ENCODE results near the gene TBC1D8. TPM values are rescaled to one million over a fixed set of nuclear protein-coding genes. Genes with fewer than 3 reads are reported as not detected.
"Not testable (repeated sequence)": the region's sequence is repeated elsewhere in the genome, so short reads cannot be mapped to it uniquely, and the experiment has no call there.

The TBC1D8 gene
- total RNA-seq, 2 experiments from 2014 or later: 0.79 to 1.4 TPM

GRCh38 chr2:101080211-101081068, 70.7 kb downstream of the TBC1D8 start:
- H3K27ac Mint-ChIP-seq: no peak overlapping the region
- ATAC-seq (ENCODE audit: low read depth) (no peak), DNase-seq (no peak)
- H3K36me3 Mint-ChIP-seq: no peaks in the 10 kb centered on the region
- no peaks in the 10 kb centered on the region for H3K4me1 Mint-ChIP-seq
- H3K9me3 Mint-ChIP-seq: no peaks in the 10 kb centered on the region
- H3K27me3 Mint-ChIP-seq: no peaks in the 10 kb centered on the region
- no peak overlapping the region for H3K4me3 Mint-ChIP-seq
- POLR2A ChIA-PET: no interaction called here

- no peak for DNase-seq
- H3K36me3 Mint-ChIP-seq: no peaks in the 10 kb centered on the region
- no peaks in the 10 kb centered on the region for H3K9me3 Mint-ChIP-seq
- ATAC-seq (ENCODE audit: low read depth): no peak
- no peaks in the 10 kb centered on the region for H3K27me3 Mint-ChIP-seq
- POLR2A ChIA-PET: no interaction called here
- no peaks in the 10 kb centered on the region for H3K4me1 Mint-ChIP-seq
- H3K4me3 Mint-ChIP-seq: no peak overlapping the region
- H3K27ac Mint-ChIP-seq: no peak overlapping the region
These were observed 74.6 kb downstream of the TBC1D8 start for GRCh38 chr2:101076581-101076980.

- no peaks in the 10 kb centered on the region for H3K36me3 Mint-ChIP-seq
- H3K4me3 Mint-ChIP-seq: no peak overlapping the region
- ATAC-seq (ENCODE audit: low read depth): no peak
- peaks cover 5% of the 10 kb centered on the region for H3K27me3 Mint-ChIP-seq
- no peak overlapping the region for H3K27ac Mint-ChIP-seq
- POLR2A ChIA-PET: no interaction called here
- no peaks in the 10 kb centered on the region for H3K4me1 Mint-ChIP-seq
- DNase-seq: no peak
- H3K9me3 Mint-ChIP-seq: no peaks in the 10 kb centered on the region
These were observed 86.2 kb downstream of the TBC1D8 start for GRCh38 chr2:101064868-101065549.

GRCh38 chr2:101064505-101064867, 86.7 kb downstream of the TBC1D8 start:
- peaks cover 5% of the 10 kb centered on the region for H3K27me3 Mint-ChIP-seq
- no peak overlapping the region for H3K4me3 Mint-ChIP-seq
- POLR2A ChIA-PET: no interaction called here

GRCh38 chr2:101064125-101064502, 87.1 kb downstream of the TBC1D8 start:
- POLR2A ChIA-PET: no interaction called here
- DNase-seq (no peak), ATAC-seq (ENCODE audit: low read depth) (no peak)
- Mint-ChIP-seq H3K4me1 (no peaks in the 10 kb centered on the region), H3K9me3 (no peaks in the 10 kb centered on the region), H3K27ac (no peak overlapping the region), H3K27me3 (peaks cover 5% of the 10 kb centered on the region), H3K4me3 (no peak overlapping the region), H3K36me3 (no peaks in the 10 kb centered on the region)

More at GRCh38 chr2:101064505-101064867, 86.7 kb downstream of the TBC1D8 start:
- H3K36me3 Mint-ChIP-seq: no peaks in the 10 kb centered on the region
- ATAC-seq (ENCODE audit: low read depth) (no peak), DNase-seq (no peak)
- H3K9me3 Mint-ChIP-seq: no peaks in the 10 kb centered on the region
- no peaks in the 10 kb centered on the region for H3K4me1 Mint-ChIP-seq
- H3K27ac Mint-ChIP-seq: no peak overlapping the region

- no peak for DNase-seq
- H3K9me3 Mint-ChIP-seq: no peaks in the 10 kb centered on the region
These were observed 87.6 kb downstream of the TBC1D8 start for GRCh38 chr2:101063352-101064124.

GRCh38 chr2:101058386-101058785, 92.8 kb downstream of the TBC1D8 start:
- POLR2A ChIA-PET: no interaction called here
- Mint-ChIP-seq H3K4me3 (no peak overlapping the region), H3K27me3 (peaks cover 5% of the 10 kb centered on the region), H3K27ac (no peak overlapping the region), H3K9me3 (no peaks in the 10 kb centered on the region), H3K36me3 (no peaks in the 10 kb centered on the region), H3K4me1 (no peaks in the 10 kb centered on the region)
- DNase-seq (no peak), ATAC-seq (ENCODE audit: low read depth) (no peak)

More at GRCh38 chr2:101063352-101064124, 87.6 kb downstream of the TBC1D8 start:
- H3K27me3 Mint-ChIP-seq: peaks cover 5% of the 10 kb centered on the region
- no peak overlapping the region for H3K27ac Mint-ChIP-seq
- no peaks in the 10 kb centered on the region for H3K4me1 Mint-ChIP-seq
- H3K4me3 Mint-ChIP-seq: no peak overlapping the region
- no peak for ATAC-seq (ENCODE audit: low read depth)
- POLR2A ChIA-PET: interaction anchor here (0.6 kb wide), 1 partner anchor 134 kb away, joined by 3 read pairs; no protein-coding TSS in a partner anchor
- no peaks in the 10 kb centered on the region for H3K36me3 Mint-ChIP-seq

- no peaks in the 10 kb centered on the region for H3K36me3 Mint-ChIP-seq
- no peak overlapping the region for H3K4me3 Mint-ChIP-seq
- H3K27me3 Mint-ChIP-seq: peaks cover 8% of the 10 kb centered on the region
- H3K4me1 Mint-ChIP-seq: no peaks in the 10 kb centered on the region
- H3K9me3 Mint-ChIP-seq: no peaks in the 10 kb centered on the region
- H3K27ac Mint-ChIP-seq: no peak overlapping the region
- POLR2A ChIA-PET: no interaction called here
- ATAC-seq (ENCODE audit: low read depth): no peak
- no peak for DNase-seq
These were observed 93.9 kb downstream of the TBC1D8 start for GRCh38 chr2:101057051-101057933.

GRCh38 chr2:101053117-101053516, 98.1 kb downstream of the TBC1D8 start:
- H3K9me3 Mint-ChIP-seq: no peaks in the 10 kb centered on the region
- peaks cover 4% of the 10 kb centered on the region for H3K27me3 Mint-ChIP-seq
- no peak overlapping the region for H3K27ac Mint-ChIP-seq
- no peaks in the 10 kb centered on the region for H3K4me1 Mint-ChIP-seq
- no peaks in the 10 kb centered on the region for H3K36me3 Mint-ChIP-seq
- H3K4me3 Mint-ChIP-seq: no peak overlapping the region
- no peak for DNase-seq
- POLR2A ChIA-PET: no interaction called here
- ATAC-seq (ENCODE audit: low read depth): no peak

- POLR2A ChIA-PET: no interaction called here
- ATAC-seq (ENCODE audit: low read depth) (no peak), DNase-seq (no peak)
- Mint-ChIP-seq H3K36me3 (no peaks in the 10 kb centered on the region), H3K4me1 (no peaks in the 10 kb centered on the region), H3K4me3 (no peak overlapping the region), H3K27me3 (peaks cover 4% of the 10 kb centered on the region), H3K9me3 (no peaks in the 10 kb centered on the region), H3K27ac (no peak overlapping the region)
These were observed 99.0 kb downstream of the TBC1D8 start for GRCh38 chr2:101052147-101052546.

GRCh38 chr2:101050886-101051285, 100.3 kb downstream of the TBC1D8 start:
- H3K9me3 Mint-ChIP-seq; H3K4me3 Mint-ChIP-seq; H3K27ac Mint-ChIP-seq; H3K4me1 Mint-ChIP-seq; DNase-seq; POLR2A ChIA-PET; H3K27me3 Mint-ChIP-seq; H3K36me3 Mint-ChIP-seq; ATAC-seq (ENCODE audit: low read depth): not testable (repeated sequence)

- ATAC-seq (ENCODE audit: low read depth): no peak
- H3K27ac Mint-ChIP-seq: no peak overlapping the region
- POLR2A ChIA-PET: no interaction called here
These were observed 102.4 kb downstream of the TBC1D8 start for GRCh38 chr2:101048756-101049155.

GRCh38 chr2:101047774-101048173, 103.4 kb downstream of the TBC1D8 start:
- Mint-ChIP-seq H3K4me3 (no peak overlapping the region), H3K27me3 (peaks cover 2% of the 10 kb centered on the region), H3K36me3 (no peaks in the 10 kb centered on the region), H3K27ac (no peak overlapping the region), H3K9me3 (no peaks in the 10 kb centered on the region), H3K4me1 (no peaks in the 10 kb centered on the region)
- no peak for DNase-seq
- no peak for ATAC-seq (ENCODE audit: low read depth)
- POLR2A ChIA-PET: no interaction called here

More at GRCh38 chr2:101048756-101049155, 102.4 kb downstream of the TBC1D8 start:
- H3K27me3 Mint-ChIP-seq: peaks cover 4% of the 10 kb centered on the region
- H3K4me1 Mint-ChIP-seq: no peaks in the 10 kb centered on the region
- H3K9me3 Mint-ChIP-seq: no peaks in the 10 kb centered on the region
- DNase-seq: no peak
- H3K36me3 Mint-ChIP-seq: no peaks in the 10 kb centered on the region
- no peak overlapping the region for H3K4me3 Mint-ChIP-seq

Data from activated naive CD8-positive, alpha-beta T cell treated with anti-CD3 and anti-CD28 coated beads, Interleukin-2, amount 10 ng/mL, durations not matched to agents 7 days and 5 days (primary cell).